PFSK-1 (cell line): ENCODE data around the gene EXOC7.

ENCODE experiments used
- POLR2AphosphoS5 ChIP-seq: IDR thresholded peaks from 2 replicates; pipeline ENCODE4 v1.6.1; 2012; ENCODE audit warnings: low read depth, mild to moderate bottlenecking, control low read depth, low read length, moderate library complexity
- REST ChIP-seq, 2 experiments: IDR thresholded peaks; 2 replicates each; pipeline versions ENCODE4 v1.6.1 to v1.8.0; 2011 to 2012; ENCODE audit warnings: low read depth in 2 of 2, low read length in 2 of 2, control low read depth in 1 of 2, inconsistent platforms in 1 of 2, mild to moderate bottlenecking in 1 of 2, moderate library complexity in 1 of 2; ENCODE audit not compliant: insufficient read depth in 1 of 2

- no peak for TF ChIP-seq POLR2AphosphoS5
- TF ChIP-seq REST (IDR thresholded peaks at IDR 0.05; ENCODE audit: insufficient read depth in 1 of 2, low read depth in 2 of 2, low read length in 2 of 2), result no peak
Measured at GRCh38 chr17:76049239-76049638, 54.3 kb downstream of the EXOC7 start.
